Measurements from ENCODE around the gene CAMTA1.

DNA sequence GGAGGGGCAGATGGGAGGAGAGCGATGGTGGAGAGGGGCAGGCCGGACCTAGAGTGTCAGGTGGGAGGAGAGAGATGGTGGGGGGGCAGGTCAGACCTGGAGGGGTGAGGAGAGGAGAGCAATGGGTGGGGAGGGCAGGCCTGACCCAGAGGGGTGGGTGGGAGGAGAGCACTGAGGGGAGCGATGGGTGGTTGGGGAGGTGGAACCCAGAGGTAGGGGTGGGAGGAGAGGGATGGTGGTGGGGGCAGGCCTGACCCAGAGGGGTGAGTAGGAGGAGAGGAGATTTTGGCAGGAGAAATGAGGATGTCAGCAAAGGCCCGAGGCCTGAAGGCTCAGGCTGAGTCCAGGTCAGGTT lies 828.6 kb downstream of the CAMTA1 start:
- TF ChIP-seq POLR2A (IDR thresholded peaks at IDR 0.05; ENCODE audit: low read length) (no peak), GATA1 (IDR thresholded peaks at IDR 0.05; ENCODE audit: low read depth, low read length) (no peak)

All from erythroblast (primary cell).